NT2/D1 (cell line): Measurements from ENCODE around the gene UBL4A.

ENCODE experiments used
- DNase-seq: peaks from one replicate; pipeline ENCODE4 v3.0.0-alpha.2; 2011; ENCODE audit warnings: low read depth, low spot score
- H3K27me3 ChIP-seq: 2 replicates; pipeline ENCODE4 v1.6.0; 2011; ENCODE audit warnings: mild to moderate bottlenecking; ENCODE audit not compliant: insufficient read length, insufficient read depth
- H3K36me3 ChIP-seq: 2 replicates; pipeline ENCODE4 v1.6.1; 2011; ENCODE audit warnings: mild to moderate bottlenecking, low read length, mixed read lengths; ENCODE audit not compliant: insufficient read depth, insufficient read length
- H3K4me1 ChIP-seq: 2 replicates; pipeline ENCODE4 v1.5.1; 2011; ENCODE audit not compliant: insufficient read depth, insufficient read length
- H3K4me3 ChIP-seq: 2 replicates; pipeline ENCODE4 v1.5.1; 2011; ENCODE audit warnings: low read depth; ENCODE audit not compliant: insufficient read length
- H3K9ac ChIP-seq: 2 replicates; pipeline ENCODE4 v1.6.0; 2011; ENCODE audit warnings: low read depth; ENCODE audit not compliant: insufficient read length
- H3K9me3 ChIP-seq: 2 replicates; pipeline ENCODE4 v1.5.1; 2011; ENCODE audit warnings: mild to moderate bottlenecking, low read length; ENCODE audit not compliant: insufficient read depth
- SUZ12 ChIP-seq: IDR thresholded peaks from 2 replicates; pipeline ENCODE4 v1.6.1; 2011; ENCODE audit not compliant: insufficient read length, insufficient read depth; ENCODE audit errors: extremely low read depth
- YY1 ChIP-seq: IDR thresholded peaks from 2 replicates; pipeline ENCODE4 v1.6.1; 2011; ENCODE audit not compliant: insufficient read length, insufficient read depth
- ZNF274 ChIP-seq: IDR thresholded peaks from 2 replicates; pipeline ENCODE4 v1.6.1; 2011; ENCODE audit warnings: mild to moderate bottlenecking, low read depth, low read length

UBL4A gene

DNA sequence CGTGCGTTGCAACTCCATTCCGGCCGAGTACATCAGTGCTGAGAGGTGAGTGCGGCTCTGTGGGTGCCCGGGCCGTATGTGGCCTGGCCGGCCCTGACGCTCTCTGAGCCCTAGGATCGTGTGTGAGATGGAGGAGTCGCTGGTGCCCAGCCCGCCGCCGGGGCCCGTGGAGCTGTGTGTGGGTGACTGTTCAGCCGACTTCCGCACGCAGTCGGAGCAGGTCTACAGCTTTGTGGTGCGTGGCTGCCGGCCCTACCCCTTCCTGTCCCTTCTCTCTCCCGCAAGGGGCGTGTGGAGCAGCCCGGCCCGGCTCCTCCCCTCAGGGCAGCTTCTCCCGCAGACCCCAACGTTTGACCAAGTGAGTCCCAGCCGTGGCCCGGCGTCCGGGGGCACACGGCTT, 20.4 kb downstream of the UBL4A start:
- DNase-seq = no peak
- H3K36me3 ChIP-seq = peaks cover 57% of the 10 kb centered on the region
- H3K9ac ChIP-seq = no peak overlapping the region
- no peaks in the 10 kb centered on the region for H3K9me3 ChIP-seq
- TF ChIP-seq SUZ12 = no peak
- TF ChIP-seq ZNF274 = no peak
- no peak for TF ChIP-seq YY1
- no peaks in the 10 kb centered on the region for H3K27me3 ChIP-seq
- no peaks in the 10 kb centered on the region for H3K4me1 ChIP-seq
- no peak overlapping the region for H3K4me3 ChIP-seq

DNA sequence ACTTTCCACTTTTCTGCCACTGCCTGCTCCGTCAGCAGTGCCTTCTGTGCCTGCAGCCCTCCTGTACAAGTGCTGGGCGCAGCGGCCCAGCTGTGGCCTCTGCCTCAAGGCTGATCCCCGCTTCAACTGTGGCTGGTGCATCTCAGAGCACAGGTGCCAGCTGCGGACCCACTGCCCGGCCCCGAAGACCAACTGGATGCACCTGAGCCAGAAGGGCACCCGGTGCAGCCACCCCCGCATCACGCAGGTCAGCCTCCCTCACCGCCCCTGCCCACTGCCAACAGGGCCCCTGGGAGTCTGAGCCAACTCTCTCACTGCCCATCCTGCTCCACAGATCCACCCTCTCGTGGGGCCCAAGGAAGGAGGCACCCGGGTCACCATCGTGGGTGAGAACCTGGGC, 20.8 kb downstream of the UBL4A start:
- H3K4me3 ChIP-seq = no peak overlapping the region
- H3K36me3 ChIP-seq = peaks cover 57% of the 10 kb centered on the region
- H3K4me1 ChIP-seq = no peaks in the 10 kb centered on the region
- DNase-seq = no peak
- no peak overlapping the region for H3K9ac ChIP-seq
- no peaks in the 10 kb centered on the region for H3K27me3 ChIP-seq
- TF ChIP-seq SUZ12 (no peak), YY1 (no peak), ZNF274 (no peak)
- H3K9me3 ChIP-seq = no peaks in the 10 kb centered on the region

DNA sequence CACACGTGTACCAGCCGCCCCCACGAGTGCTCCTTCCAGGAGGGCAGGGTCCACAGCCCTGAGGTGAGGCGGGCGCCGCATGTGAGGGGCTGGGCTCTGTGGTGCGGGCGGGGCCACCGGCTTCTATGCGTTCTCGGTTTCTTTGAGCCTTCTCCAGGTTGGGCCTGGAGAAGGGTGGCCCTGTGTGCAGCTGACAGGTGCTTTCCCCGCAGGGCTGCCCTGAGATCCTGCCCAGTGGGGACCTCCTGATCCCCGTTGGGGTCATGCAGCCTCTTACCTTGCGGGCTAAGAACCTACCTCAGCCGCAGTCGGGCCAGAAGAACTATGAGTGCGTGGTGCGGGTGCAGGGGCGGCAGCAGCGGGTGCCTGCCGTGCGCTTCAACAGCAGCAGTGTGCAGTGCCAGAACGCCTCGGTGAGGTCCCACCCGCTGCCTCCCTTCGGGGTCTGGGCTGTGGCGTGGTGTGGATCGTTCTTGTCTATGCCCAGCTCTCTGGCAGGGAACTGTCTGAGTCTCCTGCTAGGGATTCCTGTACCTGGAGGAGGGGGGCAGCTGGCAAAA, 21.5 kb downstream of the UBL4A start:
- Histone ChIP-seq H3K9ac (no peak overlapping the region), H3K36me3 (peaks cover 54% of the 10 kb centered on the region), H3K4me3 (no peak overlapping the region), H3K27me3 (no peaks in the 10 kb centered on the region), H3K4me1 (no peaks in the 10 kb centered on the region), H3K9me3 (no peaks in the 10 kb centered on the region)
- DNase-seq = no peak
- TF ChIP-seq SUZ12 = no peak
- no peak for TF ChIP-seq ZNF274
- no peak for TF ChIP-seq YY1

DNA sequence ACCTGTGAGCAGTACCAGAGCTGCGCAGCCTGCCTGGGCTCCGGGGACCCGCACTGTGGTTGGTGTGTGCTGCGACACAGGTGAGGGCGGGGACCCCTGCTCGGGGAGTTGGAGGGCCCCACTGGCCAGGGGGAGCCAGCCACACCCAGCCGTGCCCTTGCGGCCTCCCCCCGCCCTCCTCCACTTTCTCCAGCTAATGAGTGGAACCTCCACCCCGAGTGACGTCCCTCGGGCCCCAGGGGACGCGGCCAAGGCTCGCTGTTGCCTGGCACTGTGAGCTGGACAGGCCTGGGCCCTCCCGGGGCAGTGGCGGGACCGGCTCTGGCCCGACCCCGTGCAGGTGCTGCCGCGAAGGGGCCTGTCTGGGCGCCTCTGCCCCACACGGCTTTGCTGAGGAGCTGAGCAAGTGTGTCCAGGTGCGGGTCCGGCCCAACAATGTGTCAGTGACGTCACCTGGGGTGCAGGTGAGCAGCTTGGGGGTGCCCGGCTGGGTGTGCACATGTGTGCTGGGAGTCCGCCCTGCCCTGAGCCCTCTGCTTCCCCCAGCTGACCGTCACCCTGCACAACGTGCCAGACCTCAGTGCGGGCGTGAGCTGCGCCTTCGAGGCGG, 22.7 kb downstream of the UBL4A start:
- DNase-seq = no peak
- Histone ChIP-seq H3K4me1 (no peaks in the 10 kb centered on the region), H3K4me3 (no peak overlapping the region), H3K9ac (no peak overlapping the region), H3K36me3 (peaks cover 47% of the 10 kb centered on the region), H3K27me3 (no peaks in the 10 kb centered on the region), H3K9me3 (no peaks in the 10 kb centered on the region)
- TF ChIP-seq SUZ12 (no peak), ZNF274 (no peak), YY1 (no peak)

DNA sequence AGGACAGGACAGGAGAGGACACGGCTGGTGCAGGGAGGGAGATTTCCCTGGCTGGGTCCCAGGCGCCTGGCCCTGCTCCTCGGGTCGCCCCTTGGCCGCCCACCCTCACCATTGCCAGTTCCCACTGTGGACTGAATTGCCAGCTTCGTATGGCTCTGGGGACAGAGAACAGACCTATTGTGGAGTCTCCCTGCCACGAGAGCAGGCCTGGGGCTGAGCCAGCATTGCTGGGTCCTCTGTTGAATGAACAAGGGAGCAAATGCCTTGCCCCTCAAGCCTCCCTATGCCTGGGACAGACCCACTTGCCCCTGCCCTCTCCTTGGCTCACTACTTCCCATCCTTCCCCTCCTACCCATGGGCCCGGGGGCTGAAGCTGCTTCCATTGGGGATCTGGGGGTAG, 24.0 kb downstream of the UBL4A start:
- H3K4me3 ChIP-seq = no peak overlapping the region
- no peak for DNase-seq
- peaks cover 39% of the 10 kb centered on the region for H3K36me3 ChIP-seq
- H3K9ac ChIP-seq = no peak overlapping the region
- no peaks in the 10 kb centered on the region for H3K27me3 ChIP-seq
- TF ChIP-seq SUZ12 (no peak), YY1 (no peak), ZNF274 (no peak)
- H3K4me1 ChIP-seq = no peaks in the 10 kb centered on the region
- no peaks in the 10 kb centered on the region for H3K9me3 ChIP-seq

DNA sequence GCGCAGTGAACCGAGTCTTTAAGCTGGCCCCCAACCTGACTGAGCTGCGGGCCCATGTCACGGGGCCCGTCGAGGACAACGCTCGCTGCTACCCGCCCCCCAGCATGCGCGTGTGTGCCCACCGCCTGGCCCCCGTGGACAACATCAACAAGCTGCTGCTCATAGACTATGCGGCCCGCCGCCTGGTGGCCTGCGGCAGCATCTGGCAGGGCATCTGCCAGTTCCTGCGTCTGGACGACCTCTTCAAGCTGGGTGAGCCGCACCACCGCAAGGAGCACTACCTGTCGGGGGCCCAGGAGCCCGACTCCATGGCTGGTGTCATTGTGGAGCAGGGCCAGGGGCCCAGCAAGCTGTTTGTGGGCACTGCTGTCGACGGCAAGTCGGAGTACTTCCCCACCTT, 26.1 kb downstream of the UBL4A start:
- H3K4me1 ChIP-seq = no peaks in the 10 kb centered on the region
- no peak overlapping the region for H3K9ac ChIP-seq
- no peak for DNase-seq
- H3K9me3 ChIP-seq = no peaks in the 10 kb centered on the region
- no peak for TF ChIP-seq YY1
- TF ChIP-seq SUZ12 = no peak
- TF ChIP-seq ZNF274 = no peak
- H3K4me3 ChIP-seq = no peak overlapping the region
- H3K36me3 ChIP-seq = peaks cover 24% of the 10 kb centered on the region
- no peaks in the 10 kb centered on the region for H3K27me3 ChIP-seq

DNA sequence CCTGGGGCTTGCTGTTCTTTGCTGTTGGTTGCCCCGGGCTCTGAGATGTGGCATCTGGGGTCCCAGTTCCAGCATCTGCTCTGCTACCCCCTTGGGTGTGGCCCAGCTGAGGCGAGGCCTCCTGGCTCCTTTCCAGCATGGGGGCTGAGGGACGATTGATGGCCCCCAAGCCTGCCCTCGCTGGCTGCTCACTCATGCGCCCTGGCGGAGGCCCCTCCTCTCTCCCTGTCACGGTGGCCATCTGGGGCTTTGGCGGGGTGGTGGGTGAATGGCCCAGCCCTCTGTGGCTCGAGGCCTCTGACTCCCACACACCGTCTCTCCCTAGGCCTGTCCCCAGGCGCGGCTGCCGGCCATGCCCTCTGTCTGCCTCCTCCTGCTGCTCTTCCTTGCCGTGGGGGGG, 26.6 kb downstream of the UBL4A start:
- H3K9me3 ChIP-seq = no peaks in the 10 kb centered on the region
- DNase-seq = no peak
- no peaks in the 10 kb centered on the region for H3K27me3 ChIP-seq
- H3K36me3 ChIP-seq = peaks cover 21% of the 10 kb centered on the region
- H3K4me3 ChIP-seq = no peak overlapping the region
- no peak overlapping the region for H3K9ac ChIP-seq
- H3K4me1 ChIP-seq = no peaks in the 10 kb centered on the region
- TF ChIP-seq SUZ12 (no peak), YY1 (no peak), ZNF274 (no peak)
